Body of pancreas (tissue), 4 donors: ENCODE data around the gene ZNF672. TPM values are rescaled to one million over a fixed set of nuclear protein-coding genes. Genes with fewer than 3 reads are reported as not detected.
A peak's percentile ranks its signal among the peaks of the same experiment; 100 is the strongest.

Experiments used
- ATAC-seq: fragments of 150-250 bp; one replicate; pipeline ENCODE4 v1.9.1; 2016
- DNase-seq, 4 donors: peaks; one replicate each; pipeline ENCODE4 v3.0.0-alpha.2; 2019
- H3K27ac ChIP-seq, 4 donors: fragments of 200-600 bp; sonication (generic); 1 replicate in 3 of 4; 2 replicates in 1 of 4; pipeline versions ENCODE4 v1.5.1 to v1.6.1; 2016 to 2019; ENCODE audit warnings: mild to moderate bottlenecking in 1 of 4, mixed read lengths in 1 of 4, moderate library complexity in 1 of 4
- H3K27me3 ChIP-seq, 2 donors: fragments of 200-600 bp; sonication (generic); one replicate each; pipeline ENCODE4 v1.6.0; 2016; ENCODE audit warnings: mild to moderate bottlenecking in 1 of 2
- H3K36me3 ChIP-seq, 2 donors: fragments of 200-600 bp; sonication (generic); replicated peaks in 1 of 2; 2 replicates each; pipeline ENCODE4 v1.5.1; 2016; ENCODE audit warnings: low read depth in 2 of 2; ENCODE audit not compliant: insufficient read depth in 1 of 2
- H3K4me1 ChIP-seq: fragments of 200-600 bp; sonication (generic); one replicate; pipeline ENCODE4 v1.6.0; 2016
- H3K4me3 ChIP-seq, 2 donors: fragments of 200-600 bp; sonication (generic); 1 replicate in 1 of 2; 2 replicates in 1 of 2; pipeline ENCODE4 v1.5.1; 2016 to 2019
- H3K9me3 ChIP-seq, 3 donors: fragments of 200-600 bp; sonication (generic); 1 replicate in 2 of 3; 2 replicates in 1 of 3; pipeline ENCODE4 v1.5.1; 2016
- POLR2A ChIP-seq, 3 donors: fragments of 450-650 bp; IDR thresholded peaks; one replicate each; pipeline ENCODE4 v1.6.1; 2016; ENCODE audit warnings: antibody characterized with exemption in 3 of 3, mild to moderate bottlenecking in 2 of 3
- whole genome bisulfite sequencing, 2 donors: methylation state at CpG; one replicate each; pipeline ENCODE4 v1.1.5; 2017; 5-methylcytosine and 5-hydroxymethylcytosine counted together
- intact Hi-C: fragments of 100-400 bp; cut with DNase I; formaldehyde crosslinking; loops from one replicate; pipeline ENCODE4 v1.15.1; 2023
- total RNA-seq, 2 donors: library from RNA; depleted of rRNA; stranded (reverse); fragments of >200 nt; gene quantifications; one replicate each; pipeline ENCODE4 v1.1.0, GENCODE V29; 2016
- TF ChIP-seq, protein P1 (sequence below), 7 experiments: fragments of 450-650 bp in 4 of 7; fragments of 200-600 bp in 3 of 7; sonication (generic) in 3 of 7; IDR thresholded peaks; one replicate each; pipeline ENCODE4 v1.5.1; 2016 to 2019; ENCODE audit warnings: antibody characterized with exemption in 7 of 7

The ZNF672 gene
- total RNA-seq, 2 donors from 2014 or later: 18.8 to 27.2 TPM

DNA sequence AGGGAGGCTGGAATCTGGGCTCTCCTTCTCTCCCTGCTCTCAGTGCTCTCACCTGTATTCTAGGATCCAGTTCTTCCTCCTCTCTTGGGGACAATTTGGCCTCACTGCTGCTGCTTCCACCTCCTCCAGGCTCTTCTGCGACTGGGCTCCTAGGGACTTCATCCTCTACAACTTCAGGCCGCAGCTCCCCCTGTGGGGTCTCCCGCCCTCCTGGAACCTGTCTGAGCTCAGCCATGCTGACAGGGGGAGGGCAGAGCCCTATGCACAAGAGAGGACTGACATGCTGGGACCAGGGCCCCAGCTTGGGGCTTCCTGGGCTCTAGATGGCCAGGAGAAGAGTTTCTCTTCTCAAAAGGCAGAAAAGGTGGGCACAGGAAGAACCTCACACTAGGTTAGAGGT, 13.3 kb upstream of the ZNF672 start:
- Histone ChIP-seq H3K4me1 (peaks cover 56% of the 10 kb centered on the region), H3K27me3 (no peaks in the 10 kb centered on the region), H3K4me3 (no peak overlapping the region), H3K9me3 (no peaks in the 10 kb centered on the region), H3K27ac (peak overlapping the region in 1 of 4 donors; percentile 95), H3K36me3 (peaks cover 0 to 1% of the 10 kb centered on the region in 2 donors)
- intact Hi-C loops: no loop called here
- ATAC-seq (no peak), DNase-seq (peak in 2 of 4 donors; percentile 7 to 10)
- WGBS, 2 donors: 74 to 81% methylated on average over 3 of the region's 3 CpGs
- no peak for TF ChIP-seq POLR2A (IDR thresholded peaks at IDR 0.05)
- TF ChIP-seq, protein P1, sequence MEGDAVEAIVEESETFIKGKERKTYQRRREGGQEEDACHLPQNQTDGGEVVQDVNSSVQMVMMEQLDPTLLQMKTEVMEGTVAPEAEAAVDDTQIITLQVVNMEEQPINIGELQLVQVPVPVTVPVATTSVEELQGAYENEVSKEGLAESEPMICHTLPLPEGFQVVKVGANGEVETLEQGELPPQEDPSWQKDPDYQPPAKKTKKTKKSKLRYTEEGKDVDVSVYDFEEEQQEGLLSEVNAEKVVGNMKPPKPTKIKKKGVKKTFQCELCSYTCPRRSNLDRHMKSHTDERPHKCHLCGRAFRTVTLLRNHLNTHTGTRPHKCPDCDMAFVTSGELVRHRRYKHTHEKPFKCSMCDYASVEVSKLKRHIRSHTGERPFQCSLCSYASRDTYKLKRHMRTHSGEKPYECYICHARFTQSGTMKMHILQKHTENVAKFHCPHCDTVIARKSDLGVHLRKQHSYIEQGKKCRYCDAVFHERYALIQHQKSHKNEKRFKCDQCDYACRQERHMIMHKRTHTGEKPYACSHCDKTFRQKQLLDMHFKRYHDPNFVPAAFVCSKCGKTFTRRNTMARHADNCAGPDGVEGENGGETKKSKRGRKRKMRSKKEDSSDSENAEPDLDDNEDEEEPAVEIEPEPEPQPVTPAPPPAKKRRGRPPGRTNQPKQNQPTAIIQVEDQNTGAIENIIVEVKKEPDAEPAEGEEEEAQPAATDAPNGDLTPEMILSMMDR (IDR thresholded peaks at IDR 0.05): no peak

DNA sequence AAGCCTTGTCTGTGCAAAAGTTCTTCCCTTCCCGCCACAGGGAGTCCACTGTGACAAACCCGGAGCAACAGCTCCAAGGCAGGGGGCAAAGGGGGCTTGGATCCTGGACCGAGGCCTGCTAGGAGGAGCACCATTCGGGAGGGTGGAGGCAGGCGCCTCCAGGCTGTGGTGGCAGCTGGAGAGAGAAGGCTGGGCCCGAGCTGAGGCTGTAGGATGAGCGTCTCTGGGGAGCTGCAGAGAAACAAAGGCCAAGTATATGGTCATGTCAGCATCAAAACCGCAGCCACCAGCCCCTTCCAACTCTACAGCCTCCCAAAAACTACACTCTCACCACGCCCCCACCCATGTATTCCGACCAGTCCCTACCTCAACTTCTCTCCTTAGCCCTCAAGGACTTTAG, 12.9 kb upstream of the ZNF672 start:
- TF ChIP-seq, protein P1 (IDR thresholded peaks at IDR 0.05): no peak
- no peak for TF ChIP-seq POLR2A (IDR thresholded peaks at IDR 0.05)
- Histone ChIP-seq H3K4me1 (peaks cover 56% of the 10 kb centered on the region), H3K27me3 (no peaks in the 10 kb centered on the region), H3K36me3 (no peaks in the 10 kb centered on the region), H3K9me3 (no peaks in the 10 kb centered on the region), H3K4me3 (peak overlapping the region; percentile 61 to 63), H3K27ac (peak overlapping the region in 3 of 4 donors; percentile 77 to 95 (median 94))
- WGBS, 2 donors: 26 to 35% methylated on average over 10 of the region's 10 CpGs
- ATAC-seq (no peak), DNase-seq (peak in 2 of 4 donors; percentile 13 to 15)
- intact Hi-C loops: no loop called here

DNA sequence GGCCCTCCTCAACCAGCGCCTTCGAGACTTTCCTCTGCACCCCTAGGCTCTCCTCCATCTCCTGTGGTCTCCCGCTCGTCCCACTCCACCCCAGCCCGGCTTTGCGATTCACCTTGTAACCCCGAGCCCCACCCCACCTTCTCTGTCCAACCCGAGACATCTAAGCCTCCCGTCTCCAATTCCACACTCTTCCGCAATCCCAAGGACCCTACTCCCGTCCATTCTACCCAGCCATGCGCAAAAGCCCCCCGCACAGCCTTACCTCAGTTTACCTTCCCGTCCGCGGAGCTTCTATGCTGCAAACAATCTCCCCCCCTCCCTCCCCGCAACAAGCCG, 12.5 kb upstream of the ZNF672 start:
- Histone ChIP-seq H3K27ac (peak overlapping the region; percentile 77 to 95 (median 93)), H3K4me1 (peaks cover 56% of the 10 kb centered on the region), H3K9me3 (no peaks in the 10 kb centered on the region), H3K27me3 (no peaks in the 10 kb centered on the region), H3K4me3 (peak overlapping the region; percentile 61 to 63), H3K36me3 (no peaks in the 10 kb centered on the region)
- ATAC-seq: no peak
- no peak for DNase-seq
- TF ChIP-seq, protein P1 (IDR thresholded peaks at IDR 0.05): no peak
- TF ChIP-seq POLR2A (IDR thresholded peaks at IDR 0.05): no peak
- intact Hi-C loops: no loop called here
- 0 to 1% methylated on average over 18 of the region's 18 CpGs for WGBS, 2 donors

DNA sequence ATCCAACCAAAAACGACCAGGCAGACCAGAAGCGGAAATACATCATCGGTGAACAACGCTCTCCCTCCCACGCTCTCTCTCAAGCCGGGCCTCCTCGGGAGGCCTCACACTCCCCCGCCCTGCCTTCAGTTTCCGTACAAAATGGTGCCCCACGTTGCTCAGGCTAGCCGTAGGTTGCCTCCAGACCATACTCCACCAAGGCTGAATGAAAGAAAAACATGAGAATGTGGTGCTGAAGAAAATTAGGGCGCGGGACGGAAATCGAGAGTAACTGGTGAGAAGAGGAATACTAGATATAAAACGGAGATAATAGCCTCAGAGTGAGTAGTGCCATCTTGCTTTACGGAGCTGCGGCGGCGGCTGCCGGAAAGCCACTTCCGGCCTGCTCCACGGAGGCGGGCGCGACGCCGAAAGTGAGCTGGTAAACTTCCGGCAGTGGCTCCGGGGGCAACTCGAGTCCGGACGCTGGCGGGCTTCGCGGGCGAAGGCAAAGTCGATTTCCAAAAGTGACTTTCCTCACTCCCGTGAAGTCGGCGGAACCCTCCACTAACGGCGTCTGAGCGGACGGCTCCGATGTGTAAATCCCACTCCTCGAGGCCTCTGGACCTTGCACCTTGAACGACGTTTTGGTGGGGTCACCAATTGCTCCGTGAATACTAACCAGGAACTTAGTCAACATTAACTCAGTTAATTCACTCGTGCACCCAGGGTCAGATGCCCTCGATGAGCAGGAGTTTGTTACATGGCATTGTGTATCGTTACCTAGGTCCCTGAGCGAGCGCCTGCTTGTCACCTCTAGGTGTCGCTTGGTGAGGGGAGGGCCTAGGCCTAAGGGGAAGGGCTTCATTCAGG, 11.9 kb upstream of the ZNF672 start, which contains the start of gene SH3BP5L:
SH3BP5L (minus strand) TSS at position 7 of the 852 bp plus-strand sequence. CDS start 980 bp downstream, outside the sequence.
- intact Hi-C loops: no loop called here
- TF ChIP-seq, protein P1 (IDR thresholded peaks at IDR 0.05): peak; percentile 42 to 76 (median 57)
- peak; percentile 30 to 86 (median 82) for TF ChIP-seq POLR2A (IDR thresholded peaks at IDR 0.05)
- DNase-seq: peak; percentile 89 to 95 (median 91)
- H3K27me3 ChIP-seq: no peaks in the 10 kb centered on the region
- peaks cover 50% of the 10 kb centered on the region for H3K4me1 ChIP-seq
- peak within 1 kb of the TSS; percentile 61 to 63 for H3K4me3 ChIP-seq
- no peaks in the 10 kb centered on the region for H3K36me3 ChIP-seq
- H3K9me3 ChIP-seq: no peaks in the 10 kb centered on the region
- WGBS, 2 donors: 0% methylated on average over 33 to 56 of the region's 56 CpGs
- peak within 1 kb of the TSS; percentile 77 to 95 (median 93) for H3K27ac ChIP-seq
- ATAC-seq: peak; percentile 94
